NCI-H2107 treated with DMSO at 0.1 percent for 48 hours (cell line): ENCODE data around the gene SPATA3.
"Not testable (repeated sequence)": the region's sequence is repeated elsewhere in the genome, so short reads cannot be mapped to it uniquely, and the experiment has no call there.

ENCODE experiments used
- DNase-seq: peaks from one replicate; lab custom pipeline; 2025; ENCODE audit not compliant: unreplicated experiment; lab: John Stamatoyannopoulos, UW

SPATA3 gene

GRCh38 chr2:231018184-231018583 lies 22.3 kb downstream of the SPATA3 start:
- DNase-seq, result no peak

DNA sequence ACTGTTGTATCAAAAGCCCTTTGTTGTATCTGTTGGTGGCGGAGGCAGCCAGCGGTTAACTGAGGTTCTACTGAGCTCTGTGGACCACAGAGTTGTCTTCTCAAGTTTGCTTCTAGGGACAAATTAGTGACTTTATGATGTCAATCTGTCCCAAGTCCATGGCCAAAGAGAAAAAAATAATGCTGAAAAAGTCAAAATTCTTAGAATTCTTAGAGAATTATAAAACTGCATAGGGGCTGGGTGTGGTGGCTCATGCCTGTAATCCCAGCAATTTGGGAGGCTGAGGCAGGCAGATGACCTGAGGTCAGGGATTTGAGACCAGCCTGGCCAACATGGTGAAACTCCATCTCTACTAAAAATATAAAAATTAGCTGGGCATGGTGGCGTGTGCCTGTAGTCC lies 29.1 kb downstream of the SPATA3 start:
- DNase-seq, result not testable (repeated sequence)

- no peak for DNase-seq
Measured at GRCh38 chr2:231028889-231029288, 33.0 kb downstream of the SPATA3 start.

DNA sequence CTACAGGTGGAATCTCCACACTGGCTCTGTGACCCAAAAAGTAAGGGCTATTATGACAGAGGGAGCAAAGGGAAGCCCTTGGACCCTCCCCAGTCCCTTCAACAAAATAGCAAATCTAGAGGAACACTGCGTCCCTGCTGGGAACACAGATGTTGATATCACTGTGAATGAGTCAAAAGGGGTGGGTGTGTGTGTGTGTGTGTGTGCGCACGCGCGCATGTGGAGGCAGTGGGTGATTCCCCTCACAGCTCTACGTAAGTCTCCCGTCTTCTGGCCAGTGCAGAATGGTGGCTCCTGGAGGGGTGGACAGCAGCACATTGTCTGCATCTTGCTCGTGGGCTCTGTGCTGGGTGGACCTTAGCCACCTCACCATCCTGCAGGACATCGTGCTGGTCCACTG lies 33.6 kb downstream of the SPATA3 start:
- no peak for DNase-seq

GRCh38 chr2:231030725-231031124 lies 34.8 kb downstream of the SPATA3 start:
- DNase-seq, result no peak

DNA sequence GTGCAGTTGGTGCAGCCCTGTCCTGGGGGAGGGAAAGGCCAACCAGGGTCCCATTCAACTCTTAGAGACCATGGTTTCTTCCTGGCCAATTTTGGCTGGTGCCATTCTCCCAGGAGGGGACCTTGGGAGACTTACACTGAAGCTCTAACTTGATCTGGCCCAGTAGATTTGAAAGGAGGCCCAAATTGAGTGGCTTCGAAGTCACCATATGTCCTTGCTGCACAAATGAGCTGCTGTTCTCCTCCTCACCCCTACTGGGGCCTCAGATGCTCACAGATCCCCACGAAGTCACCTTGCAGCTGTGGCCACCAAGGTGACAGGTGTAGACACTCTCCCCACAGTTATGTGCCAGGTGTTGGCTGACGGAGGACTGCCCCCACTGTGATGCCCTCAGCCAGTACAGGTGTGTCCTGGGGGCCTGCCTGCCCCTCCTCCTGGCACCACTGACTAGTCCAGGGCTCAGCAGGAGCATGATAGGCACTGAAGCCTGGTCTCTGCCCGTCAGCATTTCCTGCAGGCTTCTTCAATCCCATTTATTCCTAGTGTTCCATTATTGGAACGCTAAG lies 36.7 kb downstream of the SPATA3 start:
- DNase-seq, result no peak

DNA sequence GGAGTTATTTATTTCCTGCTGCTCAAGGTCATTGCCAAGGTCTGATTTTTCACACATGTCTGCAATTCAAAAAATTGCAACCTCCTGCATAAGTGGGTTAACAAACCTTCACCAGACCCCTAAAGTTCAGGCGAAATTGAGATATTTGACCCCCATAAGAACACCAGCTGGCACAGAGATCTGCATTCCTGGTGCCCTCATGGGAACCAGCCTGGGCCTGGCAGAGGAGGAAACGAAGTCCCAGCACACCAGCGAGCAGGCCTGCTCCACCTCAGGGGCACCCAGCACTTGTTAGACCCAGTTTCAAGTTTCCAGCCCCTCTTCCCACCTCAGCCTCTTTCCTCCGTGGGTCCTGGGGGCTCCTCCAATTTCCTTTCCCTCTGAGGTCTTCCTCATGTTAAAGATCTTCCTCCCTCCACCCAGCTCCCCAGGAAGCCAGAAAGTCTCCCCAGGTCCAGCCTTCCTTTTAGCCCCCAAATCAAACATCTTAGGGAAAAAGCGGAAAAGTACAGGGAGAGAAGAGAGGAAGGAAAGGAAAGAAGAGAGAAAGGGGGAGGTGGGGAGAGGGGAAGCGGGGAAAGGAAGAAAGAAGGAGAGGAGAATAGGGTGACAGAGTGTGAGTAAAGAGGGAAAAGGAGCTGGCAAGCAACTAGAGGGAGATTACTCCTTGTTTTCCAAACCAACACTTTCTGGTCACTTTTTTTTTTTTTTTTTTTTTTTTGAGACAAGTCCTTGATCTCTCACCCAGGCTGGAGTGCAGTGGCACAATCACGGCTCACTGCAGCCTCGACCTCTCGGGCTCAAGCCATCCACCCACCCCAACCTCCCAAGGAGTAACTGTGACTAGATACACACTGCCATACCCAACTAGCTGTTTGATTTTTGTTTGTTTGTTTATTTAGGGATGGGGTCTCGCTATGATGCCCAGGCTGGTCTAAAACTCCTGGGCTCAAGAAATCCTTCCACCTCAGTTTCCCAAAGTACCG lies 37.5 kb downstream of the SPATA3 start:
- DNase-seq, result no peak

- DNase-seq, result no peak
Measured at GRCh38 chr2:231034291-231034882, 38.5 kb downstream of the SPATA3 start.

GRCh38 chr2:231036131-231036530 lies 40.2 kb downstream of the SPATA3 start:
- no peak for DNase-seq

DNA sequence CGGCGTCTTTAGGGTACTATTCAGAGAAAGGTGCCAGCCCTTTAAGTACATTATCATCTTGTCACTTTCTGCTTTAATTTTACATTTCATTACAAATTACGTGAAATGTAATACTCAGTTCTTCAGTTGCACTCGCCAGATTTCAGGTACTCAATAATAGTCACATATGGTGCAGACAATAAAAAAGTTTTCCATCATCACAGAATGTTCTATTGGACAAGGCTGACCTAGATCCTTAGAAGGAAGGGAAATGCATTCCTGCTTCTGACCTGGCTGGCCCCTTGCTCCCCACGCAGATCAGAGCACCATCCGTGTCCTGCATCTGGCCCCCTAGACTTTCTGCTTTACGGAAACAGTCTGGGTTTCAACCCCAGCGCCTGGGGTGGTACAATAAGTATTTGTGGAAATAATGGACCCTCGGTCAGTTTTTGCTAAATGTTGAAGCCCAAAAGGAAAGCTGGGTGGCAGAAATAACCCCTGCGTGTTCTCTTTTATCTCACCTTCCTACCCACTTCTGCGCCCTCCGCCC lies 40.7 kb downstream of the SPATA3 start:
- no peak for DNase-seq

DNA sequence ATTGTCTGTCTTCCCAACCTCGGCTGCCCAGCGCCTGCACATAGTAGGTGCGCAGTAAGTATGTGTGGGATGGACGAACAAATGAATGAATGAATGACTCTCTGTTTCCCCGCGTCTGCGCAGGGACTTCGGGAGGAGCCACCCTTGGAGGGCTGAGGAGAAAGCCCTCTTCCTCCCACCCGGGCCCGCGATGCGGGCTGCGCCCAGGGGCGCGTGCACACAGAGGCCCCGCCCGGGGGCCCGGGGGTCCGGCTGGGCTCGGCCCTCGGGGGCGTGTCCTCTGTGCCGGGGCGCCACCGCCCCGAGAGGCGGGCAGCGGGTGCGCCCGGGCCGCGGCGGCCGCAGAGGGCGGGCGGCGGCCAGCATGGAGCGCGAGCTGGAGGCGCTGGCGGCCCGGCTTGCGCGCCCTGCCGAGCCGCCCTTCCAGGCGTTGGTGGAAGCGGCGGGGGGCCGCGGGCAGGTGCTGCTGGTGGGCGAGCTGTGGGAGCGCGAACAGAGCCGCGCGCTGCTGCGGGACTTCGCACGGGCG lies 41.3 kb downstream of the SPATA3 start, which contains the start of gene C2orf72:
TSS of gene C2orf72 (plus strand) at position 322 of the 529 bp plus-strand sequence. CDS start at position 365, 43 bp downstream.
- no peak for DNase-seq

DNA sequence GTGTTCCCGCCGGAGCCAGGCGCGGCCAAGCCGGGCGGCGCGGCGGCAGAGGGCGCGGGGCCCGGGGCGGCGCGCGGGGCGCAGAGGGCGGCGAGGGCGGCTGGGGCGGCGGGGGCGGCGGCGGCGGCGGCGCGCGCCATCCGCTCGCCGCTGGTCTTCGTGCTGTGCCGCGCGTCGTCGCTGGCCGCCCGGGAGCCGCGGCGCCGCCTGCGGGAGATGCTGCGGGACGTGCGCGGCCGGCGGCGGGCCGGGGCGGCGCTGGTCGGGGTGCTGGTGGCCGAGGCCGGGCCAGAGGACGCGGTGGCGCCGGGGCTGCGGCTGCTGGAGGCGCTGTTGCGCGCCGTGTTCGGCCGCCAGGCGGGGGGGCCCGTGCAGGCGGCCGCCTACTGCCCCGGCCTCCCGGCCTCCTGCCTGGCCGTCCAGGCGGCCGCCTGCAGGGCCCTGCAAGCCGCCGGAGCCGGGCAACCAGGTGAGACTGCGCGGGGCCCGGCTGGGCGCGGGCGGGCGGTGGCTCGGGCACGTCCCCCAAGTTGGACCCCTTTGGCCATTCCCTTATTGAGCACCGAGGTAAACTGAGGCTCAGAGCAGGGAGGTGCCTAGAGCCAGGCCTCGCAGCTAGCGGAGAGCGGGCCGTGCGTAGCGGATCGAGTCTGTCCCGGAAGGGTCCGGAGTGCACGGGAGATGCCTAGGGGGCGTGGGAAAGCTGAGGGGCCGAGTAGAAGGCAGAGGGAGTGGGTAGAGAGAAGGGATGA lies 42.0 kb downstream of the SPATA3 start:
- no peak for DNase-seq

- DNase-seq, result no peak
Measured at GRCh38 chr2:231038483-231039293, 42.8 kb downstream of the SPATA3 start.

DNA sequence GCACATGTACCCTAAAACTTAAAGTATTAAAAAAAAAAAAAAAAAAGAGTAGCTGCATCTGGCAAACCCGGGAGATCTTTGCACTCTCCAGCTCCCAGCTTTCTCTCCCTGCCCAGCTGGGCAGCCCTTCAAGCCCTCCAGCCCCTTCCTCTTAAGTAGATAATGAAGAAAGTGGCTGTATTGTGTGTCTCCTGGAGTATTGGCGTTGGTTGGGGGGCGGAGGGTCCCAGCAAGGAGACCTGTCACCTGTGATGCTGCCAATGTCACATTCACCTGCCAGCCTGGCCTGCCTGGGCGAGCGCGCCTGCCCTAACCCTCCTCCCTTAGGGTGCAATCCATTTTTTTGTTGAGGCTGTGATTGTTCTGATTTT lies 43.4 kb downstream of the SPATA3 start:
- no peak for DNase-seq

GRCh38 chr2:231039821-231040364 lies 44.0 kb downstream of the SPATA3 start:
- DNase-seq, result no peak

DNA sequence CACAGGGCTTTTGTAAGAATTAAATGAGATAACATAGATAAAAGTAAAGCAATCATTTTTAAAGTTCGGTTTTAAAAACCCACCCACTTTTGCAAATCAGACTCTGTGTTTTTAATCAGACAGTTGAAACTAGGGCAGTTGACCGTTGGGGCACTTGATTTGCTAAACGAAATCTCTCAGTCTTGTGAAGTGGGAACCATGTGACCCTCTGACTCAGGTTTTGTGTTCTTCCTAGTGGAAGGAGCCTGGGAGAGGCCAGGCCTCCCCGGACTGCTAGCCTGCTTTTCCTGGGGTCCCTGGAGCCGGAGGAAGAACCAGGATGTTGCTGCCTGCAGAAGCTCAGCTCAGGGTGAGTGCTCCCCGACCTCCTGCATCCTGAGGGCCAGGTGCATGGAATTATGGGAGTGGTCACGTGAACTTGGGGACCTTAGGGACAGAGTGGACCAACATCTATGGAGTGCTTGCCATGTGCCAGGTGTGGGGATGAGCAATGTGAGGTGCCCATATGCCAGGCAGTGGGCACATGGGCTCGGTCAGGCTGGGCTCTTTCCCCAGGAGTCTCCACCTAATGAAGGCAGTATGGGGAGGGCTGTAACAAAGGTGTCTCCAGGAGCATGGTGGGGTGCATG lies 45.3 kb downstream of the SPATA3 start:
- DNase-seq, result no peak

DNA sequence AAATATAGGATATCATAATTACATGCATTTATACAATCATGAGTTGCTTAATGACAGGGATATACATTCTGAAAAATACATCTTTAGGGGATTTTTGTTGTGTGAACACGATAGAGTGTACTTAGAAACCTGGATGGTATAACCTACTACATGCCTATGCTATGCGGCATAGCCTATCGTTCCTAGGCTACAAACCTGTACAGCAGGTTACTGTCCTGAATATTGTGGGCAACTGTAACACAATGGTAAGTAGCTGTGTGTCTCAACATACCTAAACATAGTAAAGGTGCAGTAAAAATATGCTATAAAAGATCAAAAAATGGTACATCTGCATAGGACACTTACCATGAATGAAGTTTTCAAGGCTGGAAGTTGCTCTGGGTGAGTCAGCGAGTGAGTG lies 47.9 kb downstream of the SPATA3 start:
- DNase-seq, result no peak

DNA sequence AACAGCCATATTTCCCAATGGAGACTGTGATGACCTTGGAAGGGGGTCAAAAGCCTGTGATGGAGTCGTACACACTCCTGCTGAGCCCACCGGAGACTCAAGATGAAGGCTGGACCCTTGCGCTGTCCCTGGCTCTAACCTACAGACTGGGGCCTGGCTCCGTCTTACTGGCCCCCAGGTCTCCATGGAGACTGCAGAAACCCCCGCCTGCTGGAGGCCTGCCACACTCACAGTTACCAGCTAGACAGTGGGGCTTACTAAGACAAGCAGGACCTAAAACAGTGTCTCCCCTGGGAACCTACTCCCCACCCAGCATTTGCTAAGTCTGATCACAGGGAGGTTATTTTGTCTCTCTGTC lies 51.0 kb downstream of the SPATA3 start:
- no peak for DNase-seq

GRCh38 chr2:231047274-231047922 lies 51.5 kb downstream of the SPATA3 start:
- no peak for DNase-seq
